ENCODE data around the gene DPEP1. TPM values are rescaled to one million over a fixed set of nuclear protein-coding genes. Genes with fewer than 3 reads are reported as not detected.

DPEP1 gene
- total RNA-seq, 1 donor from 2014 or later = not detected

DNA sequence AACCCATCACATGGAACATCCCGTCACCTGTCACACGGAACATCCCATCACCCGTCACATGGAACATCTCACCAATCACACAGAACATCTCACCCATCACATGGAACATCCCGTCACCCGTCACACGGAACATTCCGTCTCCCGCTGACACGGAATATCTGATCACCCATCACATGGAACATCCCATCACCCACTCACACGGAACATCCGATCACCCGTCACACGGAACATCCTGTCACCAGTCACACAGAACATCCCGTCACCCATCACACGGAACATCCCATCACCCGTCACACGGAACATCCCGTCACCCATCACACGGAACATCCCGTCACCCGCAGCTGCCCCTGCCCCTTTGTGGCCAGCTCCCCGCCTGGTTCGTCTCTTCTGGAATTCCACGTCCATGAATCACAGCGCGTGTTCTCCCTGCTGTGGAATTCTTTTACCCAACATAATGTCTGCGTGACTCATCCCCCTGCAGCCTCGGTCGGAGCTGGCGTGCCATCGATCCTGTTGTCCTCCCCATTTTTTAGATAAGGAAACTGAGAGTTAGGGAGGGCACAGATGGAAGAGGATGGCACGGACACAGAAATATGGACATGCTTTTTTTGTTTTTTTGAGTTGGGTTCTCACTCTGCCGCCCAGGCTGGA, 32.3 kb upstream of the DPEP1 start:
- H3K9me3 ChIP-seq (replicated peaks) = no peaks in the 10 kb centered on the region
- no peak for TF ChIP-seq CTCF (IDR thresholded peaks at IDR 0.05; ENCODE audit: borderline replicate concordance)
- peaks cover 17% of the 10 kb centered on the region for H3K27me3 ChIP-seq (ENCODE audit: low read depth)
- no peak for DNase-seq
- no peak overlapping the region for H3K27ac ChIP-seq (replicated peaks)
- peaks cover 14% of the 10 kb centered on the region for H3K4me1 ChIP-seq
- no peaks in the 10 kb centered on the region for H3K36me3 ChIP-seq
- intact Hi-C loops (cut with micrococcal nuclease) = no loop called here
- H3K4me3 ChIP-seq = no peak overlapping the region

- H3K27me3 ChIP-seq (ENCODE audit: low read depth) = peaks cover 8% of the 10 kb centered on the region
- peaks cover 10% of the 10 kb centered on the region for H3K4me1 ChIP-seq
- no peak for TF ChIP-seq CTCF (IDR thresholded peaks at IDR 0.05; ENCODE audit: borderline replicate concordance)
- no peak overlapping the region for H3K27ac ChIP-seq (replicated peaks)
- H3K9me3 ChIP-seq (replicated peaks) = no peaks in the 10 kb centered on the region
- no peak overlapping the region for H3K4me3 ChIP-seq
- no peaks in the 10 kb centered on the region for H3K36me3 ChIP-seq
- intact Hi-C loops (cut with micrococcal nuclease) = no loop called here
- DNase-seq = no peak
These were observed 31.4 kb upstream of the DPEP1 start for GRCh38 chr16:89581861-89582563.

DNA sequence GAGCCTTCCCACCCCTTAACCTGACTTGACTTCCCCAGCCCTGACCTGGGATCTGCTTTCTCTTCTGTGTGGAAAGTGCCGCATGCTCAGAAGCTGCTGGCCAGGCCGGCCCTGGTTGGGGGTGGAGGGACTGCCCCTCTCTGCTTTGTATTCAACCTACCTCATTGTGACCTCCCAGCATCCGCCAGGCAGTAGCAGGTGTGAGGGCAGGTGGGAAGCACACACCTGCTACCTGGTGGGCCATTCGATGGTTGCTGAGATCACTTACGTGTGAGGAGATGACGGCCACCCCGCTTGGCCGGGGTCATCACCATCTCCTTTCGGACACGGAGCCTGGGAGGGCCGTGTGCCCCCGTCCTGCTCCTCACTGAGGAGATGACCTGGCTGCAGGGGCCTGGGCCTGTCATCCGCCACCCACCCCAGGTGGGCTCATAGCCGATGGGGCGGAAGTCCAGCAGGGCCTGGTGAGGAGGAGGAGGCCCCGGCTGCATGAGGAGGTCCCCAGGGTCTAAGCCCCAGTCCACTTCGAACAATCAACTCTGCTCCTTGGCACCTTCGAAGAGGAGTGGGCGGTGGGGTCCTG, 30.7 kb upstream of the DPEP1 start:
- no peak overlapping the region for H3K4me3 ChIP-seq
- H3K9me3 ChIP-seq (replicated peaks) = no peaks in the 10 kb centered on the region
- intact Hi-C loops (cut with micrococcal nuclease) = no loop called here
- H3K36me3 ChIP-seq = no peaks in the 10 kb centered on the region
- no peak for DNase-seq
- H3K27me3 ChIP-seq (ENCODE audit: low read depth) = peaks cover 1% of the 10 kb centered on the region
- no peak for TF ChIP-seq CTCF (IDR thresholded peaks at IDR 0.05; ENCODE audit: borderline replicate concordance)
- H3K4me1 ChIP-seq = peaks cover 10% of the 10 kb centered on the region
- no peak overlapping the region for H3K27ac ChIP-seq (replicated peaks)

- no peak for DNase-seq
- H3K36me3 ChIP-seq = no peaks in the 10 kb centered on the region
- H3K4me3 ChIP-seq = no peak overlapping the region
- no peak overlapping the region for H3K27ac ChIP-seq (replicated peaks)
- peaks cover 10% of the 10 kb centered on the region for H3K4me1 ChIP-seq
- H3K27me3 ChIP-seq (ENCODE audit: low read depth) = no peaks in the 10 kb centered on the region
- intact Hi-C loops (cut with micrococcal nuclease) = no loop called here
- TF ChIP-seq CTCF (IDR thresholded peaks at IDR 0.05; ENCODE audit: borderline replicate concordance) = no peak
- no peaks in the 10 kb centered on the region for H3K9me3 ChIP-seq (replicated peaks)
These were observed 30.1 kb upstream of the DPEP1 start for GRCh38 chr16:89583197-89583894.

- Histone ChIP-seq H3K4me3 (no peak overlapping the region), H3K27me3 (ENCODE audit: low read depth) (no peaks in the 10 kb centered on the region), H3K4me1 (peaks cover 10% of the 10 kb centered on the region), H3K9me3 (replicated peaks) (no peaks in the 10 kb centered on the region), H3K27ac (replicated peaks) (no peak overlapping the region), H3K36me3 (no peaks in the 10 kb centered on the region)
- no peak for TF ChIP-seq CTCF (IDR thresholded peaks at IDR 0.05; ENCODE audit: borderline replicate concordance)
- DNase-seq = no peak
- intact Hi-C loops (cut with micrococcal nuclease) = no loop called here
These were observed 29.4 kb upstream of the DPEP1 start for GRCh38 chr16:89583895-89584644.
